GM12878 (cell line): ENCODE measurements around the gene NPAS1. TPM values are rescaled to one million over a fixed set of nuclear protein-coding genes. Genes with fewer than 3 reads are reported as not detected.

Experiments
- ATAC-seq: fragments of 200-7000 bp; cut with Tn5 transposase; 3 replicates; pipeline ENCODE4 v1.9.1; 2020; ENCODE audit warnings: mild to moderate bottlenecking, moderate library complexity
- BruUV-seq: library from RNA; stranded (reverse); fragments of 400-500 nt; replicated peaks from 2 replicates; lab custom pipeline; 2021; lab: Mats Ljungman, UMichigan
- CTCF ChIA-PET: fragments of 300-600 bp; sonication (Branson Sonifier 250); formaldehyde crosslinking; extraction: SDS; loops from one replicate; lab custom pipeline; 2021; ENCODE audit warnings: inconsistent platforms; lab: Yijun Ruan, JAX
- POLR2A ChIA-PET: fragments of 350-600 bp; formaldehyde crosslinking; extraction: SDS; loops from one replicate; lab custom pipeline; 2021; ENCODE audit warnings: inconsistent platforms; lab: Charles Lee
- RAD21 ChIA-PET: fragments of 300-600 bp; sonication (Branson Sonifier 250); formaldehyde crosslinking; loops from one replicate; lab custom pipeline; 2023; ENCODE audit warnings: antibody characterized with exemption; ENCODE audit not compliant: unreplicated experiment; lab: Charles Lee
- SMC1A ChIA-PET: fragments of 300-600 bp; sonication (Branson Sonifier 250); formaldehyde crosslinking; loops from one replicate; lab custom pipeline; 2023; ENCODE audit not compliant: unreplicated experiment, uncharacterized antibody; lab: Charles Lee
- DNase-seq: peaks from one replicate; pipeline ENCODE4 v3.0.0-alpha.2; 2011; ENCODE audit warnings: low read depth, low spot score
- FAIRE-seq: peaks from 3 replicates; lab custom pipeline; 2011; peaks lifted over from hg19 to GRCh38; lab: Jason Lieb, UNC
- H2AFZ ChIP-seq: 2 replicates; pipeline ENCODE4 v1.6.0; 2011; ENCODE audit warnings: low read depth, low read length, control low read depth; ENCODE audit not compliant: control insufficient read depth
- H3K27ac ChIP-seq: 2 replicates; pipeline ENCODE4 v1.5.1; 2011; ENCODE audit warnings: control low read depth; ENCODE audit not compliant: control insufficient read depth, insufficient read depth
- H3K27me3 ChIP-seq, 2 experiments: replicated peaks in 1 of 2; 2 replicates each; pipeline versions ENCODE4 v1.6.0 to v1.6.1; 2011; ENCODE audit warnings: low read length in 1 of 2; ENCODE audit not compliant: control insufficient read depth in 2 of 2, insufficient read depth in 2 of 2
- H3K36me3 ChIP-seq, 2 experiments: 2 replicates each; pipeline ENCODE4 v1.5.1; 2011; ENCODE audit warnings: low read length in 1 of 2; ENCODE audit not compliant: control insufficient read depth in 2 of 2, insufficient read depth in 2 of 2
- H3K4me1 ChIP-seq: 2 replicates; pipeline ENCODE4 v1.6.1; 2011; ENCODE audit warnings: mild to moderate bottlenecking, low read length, moderate library complexity, mixed read lengths; ENCODE audit not compliant: control insufficient read depth, insufficient read depth
- H3K4me2 ChIP-seq: 2 replicates; pipeline ENCODE4 v1.6.0; 2011; ENCODE audit warnings: control low read depth; ENCODE audit not compliant: control insufficient read depth, insufficient read depth
- H3K4me3 ChIP-seq: fragments of 200-600 bp; sonication (generic); 2 replicates; pipeline ENCODE4 v1.5.1; 2016
- H3K79me2 ChIP-seq: 2 replicates; pipeline ENCODE4 v1.6.0; 2011; ENCODE audit warnings: low read length; ENCODE audit not compliant: control insufficient read depth, insufficient read depth
- H3K9ac ChIP-seq: 2 replicates; pipeline ENCODE4 v1.8.0; 2011; ENCODE audit warnings: low read length, control low read depth, mixed read lengths; ENCODE audit not compliant: control insufficient read depth, insufficient read depth
- H3K9me3 ChIP-seq: replicated peaks from 3 replicates; pipeline ENCODE4 v1.5.1; 2011; ENCODE audit warnings: mild to moderate bottlenecking, low read length; ENCODE audit not compliant: control insufficient read depth, insufficient read depth
- H4K20me1 ChIP-seq: 2 replicates; pipeline ENCODE4 v1.6.0; 2011; ENCODE audit not compliant: control insufficient read depth, insufficient read depth
- CBX5 ChIP-seq: sonication (generic); IDR thresholded peaks from 2 replicates; pipeline ENCODE4 v1.6.1; 2016; ENCODE audit warnings: low read depth, moderate library complexity, mild to moderate bottlenecking, inconsistent platforms
- JUND ChIP-seq: IDR thresholded peaks from 2 replicates; pipeline ENCODE4 v1.6.1; 2012; ENCODE audit warnings: low read depth, mild to moderate bottlenecking, low read length, improper control_type of control experiment, moderate library complexity
- NR2C1 ChIP-seq: fragments of 450-650 bp; IDR thresholded peaks from 2 replicates; pipeline ENCODE4 v1.6.1; 2017; ENCODE audit warnings: antibody characterized with exemption, mild to moderate bottlenecking, moderate library complexity
- WGBS: methylation state at CpG from one replicate; pipeline ENCODE4 v1.1.6; 2016; ENCODE audit warnings: low lambda C conversion rate; ENCODE audit not compliant: insufficient replicate concordance, insufficient coverage; ENCODE audit errors: missing lambda C conversion rate; 5-methylcytosine and 5-hydroxymethylcytosine counted together
- in situ Hi-C: fragments of 300-500 bp; cut with MboI; formaldehyde crosslinking; loops from 9 replicates; pipeline ENCODE4 v1.14.3; 2018; ENCODE audit warnings: mixed read lengths
- intact Hi-C: fragments of 100-400 bp; cut with micrococcal nuclease; formaldehyde crosslinking; loops from one replicate; pipeline ENCODE4 v1.14.2; 2022; ENCODE audit not compliant: unreplicated experiment
- polyA plus RNA-seq, 11 experiments: library from polyadenylated mRNA; depleted of rRNA in 4 of 11; unstranded in 6 of 11; stranded (reverse) in 5 of 11; fragments of >200 nt; fragmentation: Nextera tagmentation in 4 of 11; fragmentation: Illumina TruSeq in 1 of 11; extraction: Ambion mirVana in 4 of 11; extraction: Trizol in 1 of 11; gene quantifications; 1 replicate in 1 of 11; 2 replicates in 10 of 11; pipeline versions ENCODE4 v1.2.1 to v1.2.3, GENCODE V29; 2011 to 2016; ENCODE audit warnings: inconsistent platforms in 2 of 11, missing spikeins in 2 of 11, low read depth in 1 of 11
- total RNA-seq, 4 experiments: library from RNA; depleted of rRNA in 3 of 4; stranded (reverse); fragments of >200 nt in 3 of 4; fragmentation: Illumina TruSeq in 1 of 4; extraction: Trizol in 1 of 4; gene quantifications; 2 replicates each; pipeline versions ENCODE4 v1.2.1 to v1.2.3, GENCODE V29; 2013 to 2021
- TF ChIP-seq, protein P1 (sequence below): fragments of 450-650 bp; IDR thresholded peaks from 2 replicates; pipeline ENCODE4 v1.6.1; 2017; ENCODE audit warnings: mild to moderate bottlenecking
- TF ChIP-seq, protein P2 (sequence below): IDR thresholded peaks from 2 replicates; pipeline ENCODE4 v1.6.1; 2012; ENCODE audit warnings: low read depth, low read length, improper control_type of control experiment

The NPAS1 gene
- total and polyA plus RNA-seq, 10 of the 15 experiments (the other 5 are each of a cell fraction or from before 2014, with no cell fraction given) = 0.14 to 0.72 (median 0.28) TPM; not detected in 3

- BruUV-seq = no TSS peak
- H3K36me3 ChIP-seq = peaks cover 0 to 1% of the 10 kb centered on the region in 2 experiments; a peak in 2 of 4 replicates
- DNase-seq = no peak
- H3K27me3 ChIP-seq = no peaks in the 10 kb centered on the region
- H3K9me3 ChIP-seq = no peaks in the 10 kb centered on the region
- CTCF ChIA-PET = interaction anchor here (1.0 to 2.4 kb wide), 4 partner anchors 14 to 149 kb away, joined by 3 to 11 read pairs (median 4); no protein-coding TSS in a partner anchor
- in situ Hi-C loops (no loop called here), intact Hi-C loops (no loop called here)
- no peak overlapping the region for H3K27ac ChIP-seq
- H3K79me2 ChIP-seq = no peaks in the 10 kb centered on the region
- peaks cover 3% of the 10 kb centered on the region; the same call in 1 of the 2 replicates for H3K4me1 ChIP-seq
- ATAC-seq = no peak
- RAD21 ChIA-PET = no interaction called here
- no peak overlapping the region for H3K4me3 ChIP-seq
- H3K9ac ChIP-seq = no peak overlapping the region
- H3K4me2 ChIP-seq = no peak overlapping the region
- no peak for FAIRE-seq
- POLR2A ChIA-PET = no interaction called here
- H2AFZ ChIP-seq = no peak overlapping the region
- SMC1A ChIA-PET = interaction anchor here (1.1 to 1.8 kb wide), 3 partner anchors 10 to 24 kb away, joined by 3 to 6 read pairs (median 3); no protein-coding TSS in a partner anchor
- TF ChIP-seq, protein P1, sequence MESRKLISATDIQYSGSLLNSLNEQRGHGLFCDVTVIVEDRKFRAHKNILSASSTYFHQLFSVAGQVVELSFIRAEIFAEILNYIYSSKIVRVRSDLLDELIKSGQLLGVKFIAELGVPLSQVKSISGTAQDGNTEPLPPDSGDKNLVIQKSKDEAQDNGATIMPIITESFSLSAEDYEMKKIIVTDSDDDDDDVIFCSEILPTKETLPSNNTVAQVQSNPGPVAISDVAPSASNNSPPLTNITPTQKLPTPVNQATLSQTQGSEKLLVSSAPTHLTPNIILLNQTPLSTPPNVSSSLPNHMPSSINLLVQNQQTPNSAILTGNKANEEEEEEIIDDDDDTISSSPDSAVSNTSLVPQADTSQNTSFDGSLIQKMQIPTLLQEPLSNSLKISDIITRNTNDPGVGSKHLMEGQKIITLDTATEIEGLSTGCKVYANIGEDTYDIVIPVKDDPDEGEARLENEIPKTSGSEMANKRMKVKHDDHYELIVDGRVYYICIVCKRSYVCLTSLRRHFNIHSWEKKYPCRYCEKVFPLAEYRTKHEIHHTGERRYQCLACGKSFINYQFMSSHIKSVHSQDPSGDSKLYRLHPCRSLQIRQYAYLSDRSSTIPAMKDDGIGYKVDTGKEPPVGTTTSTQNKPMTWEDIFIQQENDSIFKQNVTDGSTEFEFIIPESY = no peak
- TF ChIP-seq, protein P2, sequence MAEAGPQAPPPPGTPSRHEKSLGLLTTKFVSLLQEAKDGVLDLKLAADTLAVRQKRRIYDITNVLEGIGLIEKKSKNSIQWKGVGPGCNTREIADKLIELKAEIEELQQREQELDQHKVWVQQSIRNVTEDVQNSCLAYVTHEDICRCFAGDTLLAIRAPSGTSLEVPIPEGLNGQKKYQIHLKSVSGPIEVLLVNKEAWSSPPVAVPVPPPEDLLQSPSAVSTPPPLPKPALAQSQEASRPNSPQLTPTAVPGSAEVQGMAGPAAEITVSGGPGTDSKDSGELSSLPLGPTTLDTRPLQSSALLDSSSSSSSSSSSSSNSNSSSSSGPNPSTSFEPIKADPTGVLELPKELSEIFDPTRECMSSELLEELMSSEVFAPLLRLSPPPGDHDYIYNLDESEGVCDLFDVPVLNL = no peak
- no peak for TF ChIP-seq NR2C1
- TF ChIP-seq CBX5 = no peak
- TF ChIP-seq JUND = no peak
- H4K20me1 ChIP-seq = no peaks in the 10 kb centered on the region
- 95% methylated on average over 18 of the region's 18 CpGs for WGBS
Measured at GRCh38 chr19:46975925-46976782, 43.5 kb upstream of the NPAS1 start.
